GM12892 (cell line): ENCODE measurements around the gene ADK.
A peak's percentile ranks its signal among the peaks of the same experiment; 100 is the strongest.

Experiments used
- DNase-seq: peaks from one replicate; pipeline ENCODE4 v3.0.0; 2011; ENCODE audit not compliant: insufficient read length
- FAIRE-seq: peaks from 2 replicates; lab custom pipeline; 2011; peaks lifted over from hg19 to GRCh38; lab: Jason Lieb, UNC
- POLR2A ChIP-seq: IDR thresholded peaks from 2 replicates; pipeline ENCODE4 v1.6.1; 2011; ENCODE audit warnings: low read depth, low read length, control low read depth
- POLR2AphosphoS5 ChIP-seq: IDR thresholded peaks from 2 replicates; pipeline ENCODE4 v1.6.1; 2011; ENCODE audit warnings: low read depth, low read length, control low read depth
- TAF1 ChIP-seq: IDR thresholded peaks from 2 replicates; pipeline ENCODE4 v1.6.1; 2011; ENCODE audit warnings: low read depth, mild to moderate bottlenecking, control low read depth, low read length, borderline replicate concordance

ADK gene

DNA sequence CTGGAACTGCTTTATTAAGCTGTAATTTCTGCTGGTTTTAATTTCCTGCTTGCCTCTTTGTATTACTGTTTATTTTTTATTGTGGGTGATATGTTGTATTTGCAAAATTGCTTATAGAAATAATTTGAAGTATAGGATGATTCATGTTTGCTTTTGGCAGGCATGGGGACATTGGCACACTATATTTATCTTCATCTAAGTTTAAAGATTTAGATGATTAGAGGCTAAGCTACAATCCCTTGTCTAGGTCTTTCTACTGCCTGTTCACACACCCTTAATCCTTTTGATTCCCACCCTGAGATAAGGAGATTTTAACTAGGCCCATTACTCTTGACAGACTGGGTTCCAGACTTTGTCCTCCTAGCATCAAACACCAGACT, 492.6 kb downstream of the ADK start:
- TF ChIP-seq POLR2A (no peak), TAF1 (no peak), POLR2AphosphoS5 (no peak)
- DNase-seq (no peak), FAIRE-seq (no peak)

DNA sequence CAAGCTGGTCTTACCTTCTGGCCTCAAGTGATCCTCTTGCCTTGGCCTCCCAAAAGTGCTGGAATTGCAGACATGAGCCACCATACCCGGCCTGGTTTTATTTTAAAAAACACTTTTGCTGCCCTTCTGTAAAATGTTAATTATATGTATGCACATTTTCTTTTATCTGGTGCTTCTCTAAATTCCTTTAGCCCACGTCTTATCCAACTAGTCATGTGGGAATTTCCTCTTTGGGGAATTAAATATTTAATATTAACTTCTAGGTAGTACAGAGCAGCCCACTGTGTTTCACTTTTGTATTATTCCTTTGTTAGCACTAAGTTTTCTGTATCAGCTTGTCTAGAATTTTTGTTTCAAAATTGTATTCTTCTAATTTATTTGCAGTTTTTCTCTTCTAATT, 493.7 kb downstream of the ADK start:
- TF ChIP-seq TAF1 (no peak), POLR2AphosphoS5 (no peak)
- DNase-seq, result no peak
- FAIRE-seq, result no peak

DNA sequence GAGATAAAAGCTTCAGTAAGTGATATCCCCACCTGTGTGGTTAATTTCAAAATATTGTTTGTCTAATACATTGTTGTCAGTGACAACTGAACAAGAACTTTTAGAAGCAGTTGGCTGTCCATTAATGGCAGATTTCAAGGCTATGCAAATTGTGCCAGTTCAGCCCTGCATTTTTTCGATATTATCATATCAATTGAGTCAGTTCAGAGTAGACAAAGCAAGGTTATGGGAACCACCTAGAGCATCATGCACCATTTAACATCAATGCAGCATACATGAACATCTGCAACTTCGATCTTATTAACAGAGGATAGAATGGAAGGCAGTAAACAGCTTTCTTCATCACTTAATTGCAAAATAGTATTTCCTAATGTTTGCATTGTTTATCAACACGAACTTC, 494.7 kb downstream of the ADK start:
- TF ChIP-seq POLR2AphosphoS5 (no peak), POLR2A (no peak), TAF1 (no peak)
- FAIRE-seq (peak; percentile 36), DNase-seq (no peak)

DNA sequence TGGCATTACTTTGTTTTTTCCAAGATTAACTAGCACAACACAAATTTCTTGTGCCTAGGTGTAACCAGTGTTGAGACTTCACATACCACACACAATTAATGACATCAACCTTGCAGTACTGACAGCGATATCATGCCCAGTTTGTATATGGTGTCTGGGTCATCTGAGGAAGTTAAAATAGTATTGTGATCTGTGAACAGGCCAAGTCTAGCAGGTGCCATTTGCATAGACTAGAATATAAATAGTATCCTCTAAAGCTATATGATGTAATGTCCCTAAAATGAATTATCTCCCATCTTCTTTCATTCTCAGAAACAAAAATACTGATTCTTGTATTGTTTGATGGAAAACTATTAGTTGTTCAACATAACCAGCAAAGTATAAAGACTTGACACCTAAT, 499.6 kb downstream of the ADK start:
- FAIRE-seq (peak; percentile 30), DNase-seq (no peak)
- no peak for TF ChIP-seq POLR2A
- no peak for TF ChIP-seq POLR2AphosphoS5
- TF ChIP-seq TAF1, result no peak

DNA sequence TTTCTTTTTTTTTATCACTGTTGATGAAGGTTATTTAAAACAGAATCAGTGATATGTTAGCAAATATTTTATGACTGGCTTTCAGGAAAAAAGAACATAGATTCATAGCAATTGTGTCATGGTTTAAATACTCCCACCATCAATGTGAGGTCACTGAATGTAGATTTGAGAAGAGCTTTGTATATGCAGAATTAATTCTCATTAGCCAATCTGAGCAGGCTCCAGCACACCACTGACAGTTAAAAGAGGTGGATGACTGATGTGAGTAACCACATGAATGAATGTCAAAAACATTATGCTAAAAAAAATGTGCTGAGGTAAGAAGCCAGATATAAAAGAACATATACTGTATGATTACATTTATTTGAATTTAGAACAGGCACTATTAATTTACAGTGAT, 500.5 kb downstream of the ADK start:
- no peak for TF ChIP-seq TAF1
- no peak for TF ChIP-seq POLR2AphosphoS5
- no peak for DNase-seq
- no peak for FAIRE-seq

DNA sequence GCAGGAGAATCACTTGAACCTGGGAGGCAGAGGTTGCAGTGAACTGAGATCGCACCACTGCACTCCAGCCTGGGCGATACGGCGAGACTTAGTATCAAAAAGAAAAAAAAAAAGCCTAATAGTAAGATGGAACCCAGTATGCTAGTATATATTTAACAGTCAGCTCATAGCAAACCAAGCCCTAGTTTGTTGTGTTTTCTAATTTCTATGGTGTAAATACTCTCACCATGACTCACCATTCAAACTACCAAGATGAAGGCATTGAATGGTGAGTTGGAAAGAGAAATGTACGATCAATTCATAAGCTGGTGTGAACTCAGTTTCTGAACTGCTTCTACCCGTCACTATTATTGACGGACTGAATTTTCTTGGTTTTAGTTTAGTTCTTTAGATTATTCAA, 501.6 kb downstream of the ADK start:
- DNase-seq (no peak), FAIRE-seq (no peak)
- TF ChIP-seq POLR2A (no peak), TAF1 (no peak), POLR2AphosphoS5 (no peak)

DNA sequence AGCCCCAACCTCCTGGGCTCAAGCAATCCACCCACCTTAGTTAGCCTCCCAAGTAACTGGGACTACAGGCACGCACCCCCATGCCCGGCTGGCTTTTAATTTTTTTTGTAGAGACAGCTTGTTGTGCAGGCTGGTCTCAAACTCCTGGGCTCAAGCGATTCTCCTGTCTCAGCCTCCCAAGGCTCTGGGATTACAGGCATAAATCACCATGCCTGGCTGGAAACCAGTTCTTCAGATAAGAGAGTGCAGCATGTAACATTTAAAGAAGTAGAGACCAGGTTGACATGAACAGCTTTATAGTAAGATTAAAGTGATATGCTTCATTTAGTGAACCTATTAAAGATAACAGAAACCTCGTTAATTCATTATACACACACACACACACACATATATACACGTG, 507.5 kb downstream of the ADK start:
- no peak for FAIRE-seq
- no peak for DNase-seq
- TF ChIP-seq POLR2AphosphoS5 (no peak), POLR2A (no peak), TAF1 (no peak)

DNA sequence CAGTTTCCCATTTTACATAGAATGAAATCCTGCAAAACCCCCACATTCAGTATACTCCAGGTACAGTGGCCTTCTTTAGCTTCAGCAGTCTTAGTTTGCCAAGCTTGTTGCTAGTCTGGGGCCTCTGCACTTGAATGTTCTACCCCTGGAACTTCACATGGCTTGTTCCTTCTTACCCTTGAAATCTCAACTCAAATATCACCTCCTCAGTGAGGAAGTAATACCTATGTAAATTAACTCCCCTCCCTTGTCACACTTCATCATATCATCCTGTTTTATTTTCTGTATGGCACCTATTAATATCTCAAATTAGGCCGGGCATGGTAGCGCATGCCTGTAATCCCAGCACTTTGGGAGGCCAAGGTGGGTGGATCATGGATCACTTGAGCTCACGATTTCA, 511.6 kb downstream of the ADK start:
- TF ChIP-seq TAF1 (no peak), POLR2A (no peak), POLR2AphosphoS5 (no peak)
- FAIRE-seq, result no peak
- DNase-seq, result no peak

DNA sequence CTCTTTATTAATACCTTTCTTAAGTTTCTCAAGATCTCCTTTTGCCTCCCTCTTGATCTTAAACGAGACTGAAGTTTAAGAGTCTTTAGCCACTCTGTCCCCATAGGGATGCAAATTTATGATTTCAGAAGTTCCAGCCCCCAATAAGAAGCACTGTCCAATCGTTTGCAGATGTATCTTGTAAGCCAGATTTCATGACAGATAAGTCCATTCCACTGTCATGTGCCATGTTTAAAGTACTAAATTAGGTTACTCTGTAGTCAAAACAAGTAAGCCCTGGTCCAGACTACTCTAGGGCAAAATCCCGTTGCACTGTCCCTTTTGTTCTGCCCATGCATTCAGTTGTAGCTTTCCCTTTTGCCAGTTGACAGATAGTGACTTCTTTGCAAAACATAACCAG, 518.2 kb downstream of the ADK start:
- no peak for DNase-seq
- TF ChIP-seq TAF1, result no peak
- no peak for TF ChIP-seq POLR2A
- no peak for TF ChIP-seq POLR2AphosphoS5
- FAIRE-seq, result no peak

DNA sequence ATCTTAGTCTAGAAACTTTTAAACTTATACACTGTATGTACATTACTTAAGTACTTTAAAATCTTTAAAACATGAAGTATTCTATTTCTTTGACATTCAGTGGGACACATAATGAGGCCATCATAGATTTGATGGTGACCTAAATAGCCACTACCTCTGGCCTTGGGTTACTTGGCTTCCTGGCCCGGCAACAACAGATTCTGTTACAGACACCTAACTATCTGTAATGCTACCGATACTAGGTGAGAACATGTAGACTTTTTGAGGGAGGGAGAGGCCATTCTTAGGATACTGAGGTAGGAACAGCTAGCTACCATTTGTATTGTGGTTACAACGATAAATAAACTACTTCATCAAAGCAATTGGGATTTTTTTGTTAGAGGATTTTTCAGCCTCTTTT, 520.7 kb downstream of the ADK start:
- FAIRE-seq (no peak), DNase-seq (no peak)
- no peak for TF ChIP-seq POLR2A
- TF ChIP-seq TAF1, result no peak
- no peak for TF ChIP-seq POLR2AphosphoS5

DNA sequence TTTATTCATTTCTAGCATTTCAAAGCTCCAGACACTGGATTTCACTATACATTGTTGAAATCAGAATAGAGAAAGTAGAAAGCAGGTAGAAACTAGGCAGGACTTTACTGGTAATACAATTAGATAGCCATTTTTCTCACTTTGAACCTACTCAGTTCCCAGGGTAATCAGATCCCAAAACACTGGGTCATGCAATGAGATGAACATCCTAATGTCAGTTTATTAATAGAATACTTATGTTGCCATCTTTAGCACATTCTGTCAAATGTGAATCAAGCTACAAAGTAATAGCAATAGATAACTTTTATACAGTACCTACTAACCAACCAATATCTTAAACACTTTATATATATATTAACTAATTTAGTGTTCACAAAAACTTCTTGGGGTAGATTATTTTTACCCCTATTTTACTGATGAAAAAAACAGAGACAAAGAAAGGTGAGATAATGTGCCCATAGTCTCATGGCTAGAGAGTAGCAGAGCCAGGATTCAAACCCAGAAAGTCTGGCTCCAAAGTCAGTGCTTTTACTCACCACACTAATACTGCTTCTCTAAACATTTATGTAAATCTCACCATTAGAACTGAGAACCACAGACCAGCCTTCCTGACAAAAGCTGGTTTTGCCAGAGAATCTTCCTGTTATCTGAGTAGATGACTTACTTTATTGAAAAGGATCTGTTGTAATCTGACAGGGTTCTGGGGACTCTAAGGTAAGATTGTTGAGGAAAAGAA, 521.6 kb downstream of the ADK start:
- FAIRE-seq (no peak), DNase-seq (no peak)
- TF ChIP-seq POLR2AphosphoS5 (no peak), TAF1 (no peak), POLR2A (no peak)

DNA sequence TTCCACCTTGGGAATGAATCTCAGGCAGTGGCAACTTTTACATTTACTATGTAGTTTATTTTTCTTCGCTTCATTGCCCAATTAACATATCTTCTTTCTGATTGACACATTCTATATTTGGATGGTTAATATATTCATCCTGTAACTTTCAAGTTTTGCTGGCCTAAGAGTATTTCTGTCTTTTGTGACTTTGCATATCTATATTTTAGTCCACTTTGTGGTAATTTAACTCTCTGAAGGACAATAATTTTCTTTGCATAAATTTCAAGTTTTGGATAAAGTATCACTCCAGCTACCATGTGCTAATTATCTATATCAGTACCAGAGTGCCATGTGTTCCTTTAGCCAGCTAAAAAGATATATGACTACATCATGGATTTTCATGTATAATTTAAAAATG, 523.9 kb downstream of the ADK start:
- TF ChIP-seq POLR2AphosphoS5 (no peak), TAF1 (no peak)
- peak; percentile 64 for FAIRE-seq

DNA sequence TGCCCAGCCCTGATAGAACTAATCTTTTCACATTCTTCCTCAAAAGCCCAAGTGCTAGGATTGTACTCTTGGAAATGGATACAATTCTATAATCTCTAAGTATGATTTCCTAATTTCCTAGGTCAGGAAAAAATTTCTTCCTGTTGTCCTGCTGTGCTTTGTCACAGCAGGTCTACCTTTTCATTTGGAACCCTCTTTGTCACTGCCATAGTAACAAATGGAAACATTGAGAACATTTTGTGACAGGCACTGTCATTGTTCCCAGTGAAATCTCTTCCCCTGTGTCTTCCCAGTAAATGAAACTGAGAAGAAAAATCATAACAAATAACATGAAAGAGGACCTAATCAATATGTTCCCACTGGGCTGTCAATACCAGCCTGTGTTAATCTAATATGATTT, 524.5 kb downstream of the ADK start:
- FAIRE-seq (peak; percentile 85), DNase-seq (no peak)
- TF ChIP-seq POLR2A (no peak), POLR2AphosphoS5 (no peak), TAF1 (no peak)

More for the DNA sequence above, 523.9 kb downstream of the ADK start:
- DNase-seq, result no peak

DNA sequence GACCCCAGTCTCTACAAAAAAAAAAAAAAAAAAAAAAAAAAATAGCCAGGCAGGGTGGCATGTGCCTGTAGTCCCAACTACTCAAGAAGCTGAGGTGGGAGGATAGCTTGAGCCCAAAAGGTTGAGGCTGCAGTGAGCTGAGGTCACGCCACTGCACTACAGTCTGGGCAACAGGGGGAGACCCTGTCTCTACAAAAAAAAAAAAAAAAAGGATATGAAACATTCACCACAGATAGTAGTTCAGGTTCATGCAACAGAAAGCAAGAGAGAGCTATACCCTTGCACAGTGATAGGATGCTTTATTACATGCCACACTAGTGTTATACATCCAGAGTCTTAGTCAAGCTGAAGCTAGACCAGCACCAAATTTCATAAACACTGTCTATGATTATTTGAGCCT, 526.9 kb downstream of the ADK start:
- DNase-seq, result peak; percentile 10
- TF ChIP-seq POLR2AphosphoS5 (no peak), POLR2A (no peak)
- FAIRE-seq, result peak; percentile 92
